ENCODE measurements around the gene IL6R.

IL6R gene

DNA sequence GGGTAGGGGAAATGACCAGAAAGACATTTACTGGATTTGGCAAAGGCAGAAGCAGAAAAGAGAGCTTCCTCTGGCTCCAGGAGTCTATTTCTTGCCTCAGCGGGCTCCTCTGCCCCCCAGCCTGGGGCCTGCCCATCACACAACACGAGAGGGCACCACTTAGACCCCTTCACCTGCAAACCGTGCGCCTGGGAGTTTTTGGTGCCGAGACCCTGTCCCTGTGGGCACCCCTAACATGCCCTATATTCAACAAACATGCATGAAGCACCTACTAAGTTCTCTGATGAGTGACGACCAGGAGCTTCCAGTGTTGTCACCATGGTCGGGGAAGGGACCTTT is 18.8 kb downstream of the IL6R start:
- H3K4me3 ChIP-seq (ENCODE audit: control insufficient read depth, low read depth, low read length): no peak overlapping the region
- no peak for DNase-seq (ENCODE audit: low read depth)
- TF ChIP-seq CTCF (IDR thresholded peaks at IDR 0.05; ENCODE audit: control insufficient read depth, insufficient read depth, low read depth, low read length, missing control alignments): no peak

DNA sequence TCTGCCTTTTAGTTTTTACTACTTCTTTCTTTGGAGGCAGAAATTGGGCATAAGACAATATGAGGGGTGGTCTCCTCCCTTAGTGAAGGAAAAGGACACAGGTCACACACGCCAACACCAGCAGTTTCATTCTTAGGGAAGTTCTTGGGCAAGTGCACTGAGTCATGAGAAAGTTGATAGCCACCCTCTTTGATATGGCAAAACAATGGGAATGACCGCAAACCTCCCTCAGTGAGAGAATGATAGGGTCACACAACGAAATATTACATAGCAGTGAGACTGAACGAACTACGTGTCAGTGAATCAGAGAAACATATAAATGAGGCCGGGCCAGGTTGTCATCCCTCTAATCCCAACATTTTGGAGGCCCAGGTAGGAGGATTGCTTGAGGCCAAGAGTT is 20.0 kb downstream of the IL6R start:
- no peak for TF ChIP-seq CTCF (IDR thresholded peaks at IDR 0.05; ENCODE audit: control insufficient read depth, insufficient read depth, low read depth, low read length, missing control alignments)
- H3K4me3 ChIP-seq (ENCODE audit: control insufficient read depth, low read depth, low read length): no peak overlapping the region
- DNase-seq (ENCODE audit: low read depth): no peak

DNA sequence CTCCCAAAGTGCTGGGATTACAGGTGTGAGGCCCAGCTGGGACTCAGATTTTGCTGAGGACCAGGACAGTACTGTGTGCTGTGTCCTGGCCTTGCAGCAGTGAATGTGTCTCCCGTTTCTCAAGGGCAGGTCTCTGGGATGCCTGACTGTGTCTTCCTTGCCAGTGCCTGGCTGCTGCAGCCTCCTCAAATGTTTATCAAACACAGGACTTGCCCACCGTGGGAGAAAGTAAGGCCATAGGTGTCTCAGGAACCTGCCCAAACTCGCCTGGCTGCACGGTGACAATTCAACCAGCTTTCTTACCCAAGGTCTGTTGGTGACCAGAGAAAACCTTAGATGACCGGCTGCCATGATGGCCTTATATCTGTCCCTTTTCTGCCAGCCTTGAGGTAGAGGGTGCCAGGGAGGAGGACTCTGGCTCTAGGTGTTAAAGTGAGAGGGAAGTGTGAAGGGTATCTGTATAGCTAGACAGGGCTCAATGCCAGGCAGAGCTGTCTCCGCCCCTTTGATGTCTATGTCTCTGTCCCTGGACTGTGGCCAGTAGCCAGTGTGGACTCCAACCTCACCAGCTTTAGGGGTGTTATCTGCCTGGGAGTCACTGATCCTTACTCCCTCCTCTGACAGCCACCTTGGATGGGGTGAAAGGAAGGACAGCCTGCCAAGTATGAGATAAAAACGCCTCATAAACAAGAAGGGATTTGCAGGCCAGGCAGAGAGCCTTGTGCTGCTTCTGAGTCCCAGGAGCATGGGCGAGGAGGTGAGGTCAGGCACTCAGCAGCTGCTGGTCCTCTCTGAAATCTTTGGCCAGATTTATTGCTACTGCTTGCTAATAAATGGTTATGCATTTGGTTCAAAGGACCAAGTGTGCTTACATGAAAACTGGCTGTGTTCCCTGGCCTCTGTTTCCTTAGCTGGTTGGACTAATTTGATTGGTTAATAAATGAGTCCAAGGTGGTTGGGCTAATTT is 22.3 kb downstream of the IL6R start:
- no peak overlapping the region for H3K4me3 ChIP-seq (ENCODE audit: control insufficient read depth, low read depth, low read length)
- no peak for DNase-seq (ENCODE audit: low read depth)
- no peak for TF ChIP-seq CTCF (IDR thresholded peaks at IDR 0.05; ENCODE audit: control insufficient read depth, insufficient read depth, low read depth, low read length, missing control alignments)

- no peak for DNase-seq (ENCODE audit: low read depth)
- H3K4me3 ChIP-seq (ENCODE audit: control insufficient read depth, low read depth, low read length): no peak overlapping the region
- no peak for TF ChIP-seq CTCF (IDR thresholded peaks at IDR 0.05; ENCODE audit: control insufficient read depth, insufficient read depth, low read depth, low read length, missing control alignments)
Observed at GRCh38 chr1:154429118-154429517, 24.0 kb downstream of the IL6R start.

DNA sequence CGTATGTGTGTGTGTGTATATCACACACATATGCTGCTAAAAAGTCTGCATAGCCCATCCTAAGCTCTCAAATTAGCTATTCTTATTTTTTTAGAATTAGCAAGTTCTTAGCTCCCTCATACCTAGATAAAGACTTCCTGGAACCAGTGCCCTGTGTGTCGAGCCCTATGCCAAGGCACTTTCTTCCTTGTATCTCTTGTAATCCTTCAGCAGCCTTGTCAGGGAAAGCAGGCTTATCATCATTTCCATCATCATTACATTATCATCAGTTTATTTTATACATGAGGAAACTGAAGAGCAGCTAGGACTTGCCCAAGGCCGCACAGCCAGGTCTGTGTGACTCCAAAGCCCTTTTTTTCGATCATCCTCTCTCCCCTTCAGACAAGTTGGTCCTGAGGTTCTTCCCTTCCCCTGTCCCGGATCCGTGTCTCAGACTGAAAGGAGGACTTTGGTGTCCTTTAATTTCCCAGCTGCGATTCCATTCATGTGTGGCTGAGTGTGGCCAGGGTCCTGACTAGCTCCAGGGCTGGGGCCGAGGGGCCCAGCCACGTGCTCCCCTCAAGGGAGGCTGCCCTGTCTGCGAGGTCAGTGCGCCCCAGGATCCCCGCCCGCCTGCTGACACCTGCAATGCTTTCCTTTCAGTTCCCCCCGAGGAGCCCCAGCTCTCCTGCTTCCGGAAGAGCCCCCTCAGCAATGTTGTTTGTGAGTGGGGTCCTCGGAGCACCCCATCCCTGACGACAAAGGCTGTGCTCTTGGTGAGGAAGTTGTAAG is 24.9 kb downstream of the IL6R start:
- no peak overlapping the region for H3K4me3 ChIP-seq (ENCODE audit: control insufficient read depth, low read depth, low read length)
- no peak for DNase-seq (ENCODE audit: low read depth)
- no peak for TF ChIP-seq CTCF (IDR thresholded peaks at IDR 0.05; ENCODE audit: control insufficient read depth, insufficient read depth, low read depth, low read length, missing control alignments)

DNA sequence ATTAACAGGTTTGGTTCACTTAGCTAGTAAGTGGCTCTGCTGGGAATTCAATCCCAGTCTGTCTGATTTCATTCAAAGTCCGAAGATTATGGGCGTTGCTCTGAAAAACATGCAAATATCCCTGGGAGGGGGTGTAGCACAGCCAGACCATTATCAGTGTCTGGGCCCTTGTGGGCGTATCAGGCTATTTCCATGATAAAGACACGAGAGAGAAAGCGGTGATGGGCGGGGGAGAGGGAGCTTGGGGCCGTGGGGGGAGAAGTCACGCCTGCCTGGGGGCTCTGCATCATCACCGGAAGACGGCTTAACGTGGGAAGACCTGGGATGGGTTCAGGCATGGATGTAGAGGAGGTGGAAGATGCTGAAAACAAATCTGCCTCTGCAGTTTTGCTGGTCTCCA is 25.8 kb downstream of the IL6R start:
- DNase-seq (ENCODE audit: low read depth): no peak
- H3K4me3 ChIP-seq (ENCODE audit: control insufficient read depth, low read depth, low read length): no peak overlapping the region

More for the DNA sequence above, 25.8 kb downstream of the IL6R start:
- no peak for TF ChIP-seq CTCF (IDR thresholded peaks at IDR 0.05; ENCODE audit: control insufficient read depth, insufficient read depth, low read depth, low read length, missing control alignments)
